Right lobe of liver (tissue), 6 donors: Measurements from ENCODE around the gene CHST2. TPM values are rescaled to one million over a fixed set of nuclear protein-coding genes. Genes with fewer than 3 reads are reported as not detected.

Source experiments
- ATAC-seq, 4 donors: fragments of 200-7000 bp; cut with Tn5 transposase; one replicate each; pipeline ENCODE4 v1.9.1; 2020; ENCODE audit warnings: mild to moderate bottlenecking in 4 of 4, moderate library complexity in 4 of 4
- DNase-seq, 3 donors: peaks; one replicate each; pipeline ENCODE4 v3.0.0-alpha.2; 2020
- H3K27ac ChIP-seq, 3 donors: fragments of 200-600 bp; one replicate each; pipeline ENCODE4 v1.8.0; 2022
- H3K27me3 ChIP-seq, 2 donors: fragments of 200-600 bp; one replicate each; pipeline ENCODE4 v1.8.0; 2022
- H3K36me3 ChIP-seq, 4 donors: fragments of 200-600 bp; sonication (generic) in 1 of 4; one replicate each; pipeline versions ENCODE4 v1.5.1 to v1.8.0; 2017 to 2022; ENCODE audit warnings: control low read depth in 1 of 4
- H3K4me1 ChIP-seq, 4 donors: fragments of 200-600 bp; sonication (generic) in 1 of 4; one replicate each; pipeline versions ENCODE4 v1.5.1 to v1.8.0; 2017 to 2022; ENCODE audit warnings: control low read depth in 1 of 4
- H3K4me3 ChIP-seq, 3 donors: fragments of 200-600 bp; one replicate each; pipeline ENCODE4 v1.8.0; 2022
- H3K9me3 ChIP-seq, 4 donors: fragments of 200-600 bp; sonication (generic) in 1 of 4; one replicate each; pipeline versions ENCODE4 v1.5.1 to v1.8.0; 2017 to 2022; ENCODE audit warnings: control low read depth in 1 of 4
- CTCF ChIP-seq, 4 donors: fragments of 200-600 bp in 3 of 4; fragments of 450-650 bp in 1 of 4; IDR thresholded peaks; one replicate each; pipeline versions ENCODE4 v1.5.1 to v1.8.0; 2016 to 2022; ENCODE audit warnings: antibody characterized with exemption in 4 of 4, mild to moderate bottlenecking in 2 of 4
- POLR2A ChIP-seq: fragments of 450-650 bp; IDR thresholded peaks from one replicate; pipeline ENCODE4 v1.6.1; 2017; ENCODE audit warnings: antibody characterized with exemption, mild to moderate bottlenecking
- WGBS: methylation state at CpG from one replicate; pipeline ENCODE4 v1.1.6; 2018; ENCODE audit warnings: low coverage, low lambda C conversion rate; ENCODE audit not compliant: insufficient coverage; ENCODE audit errors: missing lambda C conversion rate; 5-methylcytosine and 5-hydroxymethylcytosine counted together
- intact Hi-C, 2 donors: fragments of 100-400 bp; cut with DNase I; formaldehyde crosslinking; loops; one replicate each; pipeline versions ENCODE4 v1.11.2 to v1.14.1; 2022
- total RNA-seq, 6 experiments: library from RNA; depleted of rRNA in 2 of 6; stranded (reverse); fragments of >200 nt in 2 of 6; fragmentation: NEBNext Ultra II Directional in 3 of 6; extraction: Animal tissue kit (Norgen Biotek cat#: 25700) in 3 of 6; gene quantifications; one replicate each; pipeline versions ENCODE4 v1.1.0 to v1.2.4, GENCODE V29; 2016 to 2023
- donor health status: DM: no; HTN: yes; CAD: no.
- donor health status: DM: no; HTN: no; CAD: no.
- donor health status: DM: no; HTN: no; CAD: no.
- donor health status: DM: no; HTN: yes; CAD: no.
- donor health status: DM: no; HTN: yes; CAD: no.

The CHST2 gene
- total RNA-seq, 6 experiments from 2014 or later, result 0.73 to 1.7 (median 1.1) TPM

- Histone ChIP-seq H3K9me3 (peaks cover 0 to 7% (median 0%) of the 10 kb centered on the region in 4 donors), H3K27me3 (no peaks in the 10 kb centered on the region), H3K36me3 (no peaks in the 10 kb centered on the region), H3K4me3 (no peak overlapping the region), H3K4me1 (no peaks in the 10 kb centered on the region), H3K27ac (no peak overlapping the region)
- ATAC-seq (no peak), DNase-seq (no peak)
- WGBS, result 74% methylated on average over 7 of the region's 7 CpGs
- TF ChIP-seq POLR2A (no peak), CTCF (IDR thresholded peaks at IDR 0.05) (no peak)
- intact Hi-C loops, result no loop called here
Observed at GRCh38 chr3:143101792-143102381, 17.7 kb upstream of the CHST2 start.

- H3K27ac ChIP-seq, result no peak overlapping the region
- H3K27me3 ChIP-seq, result no peaks in the 10 kb centered on the region
- no peak overlapping the region for H3K4me3 ChIP-seq
- no peaks in the 10 kb centered on the region for H3K36me3 ChIP-seq
- H3K9me3 ChIP-seq, result peaks cover 0 to 7% (median 0%) of the 10 kb centered on the region in 4 donors
- DNase-seq (no peak), ATAC-seq (no peak)
- WGBS, result 49% methylated on average over 2 of the region's 2 CpGs
- no peaks in the 10 kb centered on the region for H3K4me1 ChIP-seq
- TF ChIP-seq POLR2A (no peak), CTCF (IDR thresholded peaks at IDR 0.05) (no peak)
- intact Hi-C loops, result no loop called here
Observed at GRCh38 chr3:143103652-143104051, 15.9 kb upstream of the CHST2 start.

- H3K9me3 ChIP-seq, result peaks cover 0 to 7% (median 0%) of the 10 kb centered on the region in 4 donors
- H3K27ac ChIP-seq, result no peak overlapping the region
- DNase-seq (no peak), ATAC-seq (no peak)
- no peaks in the 10 kb centered on the region for H3K4me1 ChIP-seq
- H3K27me3 ChIP-seq, result no peaks in the 10 kb centered on the region
- intact Hi-C loops, result no loop called here
- 68% methylated on average over 3 of the region's 5 CpGs for WGBS
- H3K36me3 ChIP-seq, result no peaks in the 10 kb centered on the region
- no peak for TF ChIP-seq CTCF (IDR thresholded peaks at IDR 0.05)
- TF ChIP-seq POLR2A, result no peak
- H3K4me3 ChIP-seq, result no peak overlapping the region
Observed at GRCh38 chr3:143105170-143105569, 14.4 kb upstream of the CHST2 start.

GRCh38 chr3:143109861-143110260 lies 9.7 kb upstream of the CHST2 start:
- Histone ChIP-seq H3K4me3 (no peak overlapping the region), H3K27ac (no peak overlapping the region), H3K36me3 (no peaks in the 10 kb centered on the region), H3K9me3 (peaks cover 0 to 7% (median 0%) of the 10 kb centered on the region in 4 donors), H3K4me1 (no peaks in the 10 kb centered on the region), H3K27me3 (no peaks in the 10 kb centered on the region)
- WGBS, result 85% methylated on average over 5 of the region's 5 CpGs
- no peak for DNase-seq
- no peak for ATAC-seq
- intact Hi-C loops, result no loop called here
- no peak for TF ChIP-seq POLR2A
- TF ChIP-seq CTCF (IDR thresholded peaks at IDR 0.05), result no peak
